ENCODE data around the gene TMEM117. TPM values are rescaled to one million over a fixed set of nuclear protein-coding genes. Genes with fewer than 3 reads are reported as not detected.

The TMEM117 gene
- total and polyA plus RNA-seq, 8 donors, result 1.8 to 6.1 (median 4.0) TPM

DNA sequence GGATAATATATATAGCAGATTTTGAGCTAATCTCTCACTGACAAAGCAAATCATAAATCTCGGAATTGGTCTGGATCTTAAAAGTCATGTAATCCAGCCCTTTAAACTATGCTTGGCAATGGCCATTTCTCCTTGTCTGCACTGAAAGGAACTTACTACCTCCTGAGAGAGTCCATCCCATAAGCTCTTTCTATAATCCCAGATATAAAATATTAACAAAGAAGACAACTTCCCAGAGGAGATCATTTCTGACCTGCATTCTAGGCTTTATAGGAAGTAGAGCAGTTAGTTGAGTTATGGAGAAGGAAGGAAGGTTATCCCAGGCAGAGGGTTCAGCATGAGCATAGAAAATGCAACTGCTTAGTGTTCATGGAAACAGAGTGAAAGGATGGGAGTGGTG, 99.7 kb downstream of the TMEM117 start:
- Histone ChIP-seq H3K36me3 (no peaks in the 10 kb centered on the region), H3K27me3 (peaks cover 0 to 3% (median 0%) of the 10 kb centered on the region in 4 donors), H3K4me3 (no peak overlapping the region), H3K4me1 (no peaks in the 10 kb centered on the region), H3K27ac (no peak overlapping the region), H3K9me3 (no peaks in the 10 kb centered on the region)
- ATAC-seq (no peak), DNase-seq (no peak), FAIRE-seq (no peak)
- 90 to 100% methylated on average over 1 of the region's 1 CpG for WGBS, 2 donors
- TF ChIP-seq, protein P1, sequence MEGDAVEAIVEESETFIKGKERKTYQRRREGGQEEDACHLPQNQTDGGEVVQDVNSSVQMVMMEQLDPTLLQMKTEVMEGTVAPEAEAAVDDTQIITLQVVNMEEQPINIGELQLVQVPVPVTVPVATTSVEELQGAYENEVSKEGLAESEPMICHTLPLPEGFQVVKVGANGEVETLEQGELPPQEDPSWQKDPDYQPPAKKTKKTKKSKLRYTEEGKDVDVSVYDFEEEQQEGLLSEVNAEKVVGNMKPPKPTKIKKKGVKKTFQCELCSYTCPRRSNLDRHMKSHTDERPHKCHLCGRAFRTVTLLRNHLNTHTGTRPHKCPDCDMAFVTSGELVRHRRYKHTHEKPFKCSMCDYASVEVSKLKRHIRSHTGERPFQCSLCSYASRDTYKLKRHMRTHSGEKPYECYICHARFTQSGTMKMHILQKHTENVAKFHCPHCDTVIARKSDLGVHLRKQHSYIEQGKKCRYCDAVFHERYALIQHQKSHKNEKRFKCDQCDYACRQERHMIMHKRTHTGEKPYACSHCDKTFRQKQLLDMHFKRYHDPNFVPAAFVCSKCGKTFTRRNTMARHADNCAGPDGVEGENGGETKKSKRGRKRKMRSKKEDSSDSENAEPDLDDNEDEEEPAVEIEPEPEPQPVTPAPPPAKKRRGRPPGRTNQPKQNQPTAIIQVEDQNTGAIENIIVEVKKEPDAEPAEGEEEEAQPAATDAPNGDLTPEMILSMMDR (IDR thresholded peaks at IDR 0.05), result no peak
- intact Hi-C loops (cut with DNase I), result no loop called here

DNA sequence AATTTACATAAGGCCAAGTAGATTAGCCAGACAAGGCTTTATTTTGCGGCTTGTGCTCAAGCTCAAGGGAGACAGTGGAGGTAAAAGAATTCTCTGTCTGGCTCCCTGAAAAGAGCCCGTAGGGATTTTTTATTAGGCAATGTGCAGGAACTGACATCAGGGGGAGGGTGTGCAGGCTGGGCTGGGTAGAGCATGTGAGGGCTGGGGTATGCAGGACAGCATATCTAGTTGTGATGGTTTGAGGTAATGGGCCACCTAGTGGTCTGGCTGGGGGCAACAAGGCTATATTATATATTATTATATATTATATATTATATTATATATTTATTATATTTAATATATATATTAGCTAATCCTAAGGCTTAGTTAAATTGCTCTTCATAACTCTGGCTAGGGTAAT, 102.1 kb downstream of the TMEM117 start:
- no peak for ATAC-seq

DNA sequence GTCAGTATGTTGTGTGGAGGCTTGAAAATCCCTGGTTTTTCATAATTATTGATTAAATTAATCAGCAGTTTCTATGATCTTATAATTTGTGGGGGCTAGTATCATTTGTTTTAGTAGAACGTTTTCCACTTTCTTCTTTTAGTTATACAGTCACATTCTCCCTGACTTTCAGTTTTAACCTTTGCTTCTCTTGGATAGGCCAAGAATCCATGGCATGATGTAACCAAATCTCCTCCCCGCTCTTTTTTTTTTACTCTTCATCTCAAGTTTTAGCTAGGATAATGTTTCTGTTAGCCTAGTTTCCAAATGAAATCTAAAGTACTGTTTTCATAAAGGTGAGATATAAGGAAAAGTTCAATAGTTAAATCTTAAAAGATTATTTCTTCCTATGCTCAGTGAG, 106.5 kb downstream of the TMEM117 start:
- no peaks in the 10 kb centered on the region for H3K27me3 ChIP-seq
- no peaks in the 10 kb centered on the region for H3K9me3 ChIP-seq
- H3K4me3 ChIP-seq, result no peak overlapping the region
- H3K36me3 ChIP-seq, result no peaks in the 10 kb centered on the region
- FAIRE-seq (no peak), DNase-seq (no peak), ATAC-seq (no peak)
- no peak overlapping the region for H3K27ac ChIP-seq
- TF ChIP-seq, protein P1 (IDR thresholded peaks at IDR 0.05), result no peak
- H3K4me1 ChIP-seq, result no peaks in the 10 kb centered on the region
- intact Hi-C loops (cut with DNase I), result no loop called here
- WGBS, 2 donors, result 58% methylated on average over 2 of the region's 2 CpGs

More for the DNA sequence above, 102.1 kb downstream of the TMEM117 start:
- 77 to 88% methylated on average over 2 of the region's 2 CpGs for WGBS, 2 donors
- Histone ChIP-seq H3K4me3 (no peak overlapping the region), H3K27me3 (no peaks in the 10 kb centered on the region), H3K27ac (no peak overlapping the region), H3K4me1 (no peaks in the 10 kb centered on the region), H3K36me3 (no peaks in the 10 kb centered on the region), H3K9me3 (no peaks in the 10 kb centered on the region)
- intact Hi-C loops (cut with DNase I), result no loop called here
- FAIRE-seq, result no peak
- TF ChIP-seq, protein P1 (IDR thresholded peaks at IDR 0.05), result no peak
- DNase-seq, result no peak

DNA sequence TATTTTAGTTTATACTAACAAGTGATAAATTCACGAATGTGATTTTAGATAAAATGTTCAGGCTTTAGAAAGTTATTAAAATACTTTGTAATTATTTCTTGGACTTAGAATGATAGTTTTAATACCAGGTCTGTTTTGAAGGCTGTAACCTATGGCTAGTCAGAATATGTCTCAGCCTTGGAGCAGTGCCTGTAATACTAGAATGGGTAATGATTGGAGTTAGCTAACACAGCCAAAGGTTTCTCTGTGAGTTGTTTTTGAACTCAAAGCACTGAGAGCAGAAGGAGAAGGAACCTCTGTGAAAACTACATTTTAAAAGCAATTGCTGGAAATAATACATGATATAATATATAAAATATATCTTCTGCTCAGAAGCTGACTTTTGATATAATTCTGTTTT, 110.1 kb downstream of the TMEM117 start:
- Histone ChIP-seq H3K4me3 (no peak overlapping the region), H3K36me3 (no peaks in the 10 kb centered on the region), H3K4me1 (no peaks in the 10 kb centered on the region), H3K27me3 (no peaks in the 10 kb centered on the region), H3K27ac (no peak overlapping the region), H3K9me3 (no peaks in the 10 kb centered on the region)
- ATAC-seq (no peak), FAIRE-seq (no peak), DNase-seq (no peak)
- 76 to 84% methylated on average over 1 of the region's 1 CpG for WGBS, 2 donors
- TF ChIP-seq, protein P1 (IDR thresholded peaks at IDR 0.05), result no peak
- intact Hi-C loops (cut with DNase I), result no loop called here

DNA sequence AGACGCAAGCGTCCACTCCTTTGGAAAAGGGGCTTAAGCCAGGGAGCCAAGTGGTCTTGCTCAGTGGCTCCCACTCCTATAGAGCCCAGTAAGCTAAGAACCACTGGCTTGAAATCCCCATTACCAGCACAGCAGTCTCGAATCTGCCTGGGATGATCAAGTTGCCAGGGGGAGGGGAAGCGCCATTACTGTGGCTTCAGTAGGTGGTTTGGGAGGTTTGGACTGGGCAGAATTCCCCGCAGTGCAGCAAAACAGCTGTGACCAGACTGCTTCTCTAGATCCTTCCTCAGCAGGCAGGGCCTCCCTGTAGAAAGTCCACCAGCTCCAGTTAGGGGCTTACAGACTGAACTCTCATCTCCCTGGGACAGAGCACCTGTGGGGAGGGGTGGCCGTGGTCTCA, 115.4 kb downstream of the TMEM117 start:
- H3K4me1 ChIP-seq, result no peaks in the 10 kb centered on the region
- TF ChIP-seq, protein P1 (IDR thresholded peaks at IDR 0.05), result no peak
- FAIRE-seq, result no peak
- ATAC-seq, result no peak
- H3K27ac ChIP-seq, result no peak overlapping the region
- no peak overlapping the region for H3K4me3 ChIP-seq
- H3K27me3 ChIP-seq, result no peaks in the 10 kb centered on the region
- H3K9me3 ChIP-seq, result no peaks in the 10 kb centered on the region
- no peaks in the 10 kb centered on the region for H3K36me3 ChIP-seq
- DNase-seq, result no peak
- intact Hi-C loops (cut with DNase I), result no loop called here
- WGBS, 2 donors, result 93 to 95% methylated on average over 6 of the region's 6 CpGs

Measured in pancreas (tissue), 10 donors.